HG03565 (cell line): Measurements from ENCODE around the gene CCBE1.

Experiments used
- ATAC-seq: cut with Tn5 transposase; IDR thresholded peaks from one replicate; pipeline ENCODE4 v1.9.1; 2021; ENCODE audit warnings: mild to moderate bottlenecking, moderate library complexity; ENCODE audit not compliant: unreplicated experiment

The CCBE1 gene

GRCh38 chr18:59466980-59467379 is 230.2 kb downstream of the CCBE1 start:
- ATAC-seq: no peak

GRCh38 chr18:59464486-59464885 is 232.7 kb downstream of the CCBE1 start:
- ATAC-seq: no peak

- no peak for ATAC-seq
These were observed 236.1 kb downstream of the CCBE1 start for GRCh38 chr18:59461171-59461570.

- no peak for ATAC-seq
These were observed 237.2 kb downstream of the CCBE1 start for GRCh38 chr18:59460072-59460420.

- ATAC-seq: no peak
These were observed 237.7 kb downstream of the CCBE1 start for GRCh38 chr18:59459369-59460071.

GRCh38 chr18:59458575-59458974 is 238.6 kb downstream of the CCBE1 start:
- no peak for ATAC-seq

- ATAC-seq: no peak
These were observed 240.6 kb downstream of the CCBE1 start for GRCh38 chr18:59456657-59457056.

- no peak for ATAC-seq
These were observed 241.4 kb downstream of the CCBE1 start for GRCh38 chr18:59455728-59456276.

- no peak for ATAC-seq
These were observed 242.1 kb downstream of the CCBE1 start for GRCh38 chr18:59454909-59455727.

GRCh38 chr18:59453468-59453961 is 243.7 kb downstream of the CCBE1 start:
- no peak for ATAC-seq

- no peak for ATAC-seq
These were observed 245.3 kb downstream of the CCBE1 start for GRCh38 chr18:59451963-59452362.

- no peak for ATAC-seq
These were observed 246.2 kb downstream of the CCBE1 start for GRCh38 chr18:59451073-59451472.

- no peak for ATAC-seq
These were observed 248.7 kb downstream of the CCBE1 start for GRCh38 chr18:59448546-59448945.

- ATAC-seq: no peak
These were observed 251.2 kb downstream of the CCBE1 start for GRCh38 chr18:59446012-59446411.

- ATAC-seq: no peak
These were observed 259.2 kb downstream of the CCBE1 start for GRCh38 chr18:59437851-59438569.

GRCh38 chr18:59432803-59433597 is 264.2 kb downstream of the CCBE1 start:
- no peak for ATAC-seq

GRCh38 chr18:59431131-59431530 is 266.1 kb downstream of the CCBE1 start:
- no peak for ATAC-seq

GRCh38 chr18:59429608-59430007 is 267.6 kb downstream of the CCBE1 start:
- no peak for ATAC-seq

- no peak for ATAC-seq
These were observed 269.2 kb downstream of the CCBE1 start for GRCh38 chr18:59428018-59428417.

- ATAC-seq: no peak
These were observed 270.4 kb downstream of the CCBE1 start for GRCh38 chr18:59426855-59427254.
